ENCODE measurements around the gene CMSS1.
A peak's percentile ranks its signal among the peaks of the same experiment; 100 is the strongest.

CMSS1 gene

DNA sequence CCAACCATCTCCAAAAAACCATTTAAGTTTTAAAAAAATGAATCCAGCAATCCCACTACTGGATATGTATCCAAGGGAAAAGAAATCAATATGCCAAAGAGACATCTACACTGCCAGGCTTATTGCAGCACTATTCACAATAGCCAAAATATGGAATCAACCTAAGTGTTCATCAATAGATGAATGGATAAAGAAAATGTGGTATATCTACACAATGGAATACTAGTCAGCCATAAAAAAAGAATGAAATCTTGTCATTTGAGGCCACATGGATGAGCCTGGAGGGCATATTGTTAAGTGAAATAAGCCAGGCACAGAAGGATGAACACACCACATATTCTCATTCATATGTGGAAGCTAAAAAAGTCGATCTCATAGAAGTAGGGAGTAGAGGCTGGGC, 160.6 kb downstream of the CMSS1 start:
- no peak overlapping the region for H3K27ac Mint-ChIP-seq
- TF ChIP-seq, protein P1, sequence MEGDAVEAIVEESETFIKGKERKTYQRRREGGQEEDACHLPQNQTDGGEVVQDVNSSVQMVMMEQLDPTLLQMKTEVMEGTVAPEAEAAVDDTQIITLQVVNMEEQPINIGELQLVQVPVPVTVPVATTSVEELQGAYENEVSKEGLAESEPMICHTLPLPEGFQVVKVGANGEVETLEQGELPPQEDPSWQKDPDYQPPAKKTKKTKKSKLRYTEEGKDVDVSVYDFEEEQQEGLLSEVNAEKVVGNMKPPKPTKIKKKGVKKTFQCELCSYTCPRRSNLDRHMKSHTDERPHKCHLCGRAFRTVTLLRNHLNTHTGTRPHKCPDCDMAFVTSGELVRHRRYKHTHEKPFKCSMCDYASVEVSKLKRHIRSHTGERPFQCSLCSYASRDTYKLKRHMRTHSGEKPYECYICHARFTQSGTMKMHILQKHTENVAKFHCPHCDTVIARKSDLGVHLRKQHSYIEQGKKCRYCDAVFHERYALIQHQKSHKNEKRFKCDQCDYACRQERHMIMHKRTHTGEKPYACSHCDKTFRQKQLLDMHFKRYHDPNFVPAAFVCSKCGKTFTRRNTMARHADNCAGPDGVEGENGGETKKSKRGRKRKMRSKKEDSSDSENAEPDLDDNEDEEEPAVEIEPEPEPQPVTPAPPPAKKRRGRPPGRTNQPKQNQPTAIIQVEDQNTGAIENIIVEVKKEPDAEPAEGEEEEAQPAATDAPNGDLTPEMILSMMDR (IDR thresholded peaks at IDR 0.05; ENCODE audit: unreplicated experiment in 3 of 3): no peak
- H3K4me3 Mint-ChIP-seq: no peak overlapping the region
- peaks cover 10% of the 10 kb centered on the region for H3K4me1 Mint-ChIP-seq
- H3K9me3 Mint-ChIP-seq: peaks cover 10% of the 10 kb centered on the region
- H3K36me3 Mint-ChIP-seq (ENCODE audit: low read depth): peaks cover 7% of the 10 kb centered on the region
- H3K27me3 Mint-ChIP-seq (ENCODE audit: low read depth): no peaks in the 10 kb centered on the region

DNA sequence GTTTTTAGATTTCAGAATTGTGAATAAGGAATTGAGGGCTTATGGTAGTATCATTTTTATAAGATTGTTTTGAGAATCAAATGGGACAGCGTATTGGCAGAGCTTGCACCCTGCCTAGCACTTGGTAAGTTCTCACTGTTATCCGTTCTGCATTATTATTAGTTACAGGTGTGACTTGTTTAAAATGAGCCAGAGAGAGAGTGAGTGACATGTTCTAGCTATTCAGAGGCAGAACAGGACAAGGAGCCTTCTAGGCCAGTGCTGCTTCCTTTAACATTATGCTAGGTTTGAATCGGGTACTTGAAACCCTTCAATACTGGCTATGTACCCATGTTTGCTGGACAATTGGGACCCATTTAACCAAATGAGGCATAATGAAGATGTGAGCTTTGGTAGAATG, 162.9 kb downstream of the CMSS1 start:
- peaks cover 15% of the 10 kb centered on the region for H3K4me1 Mint-ChIP-seq

DNA sequence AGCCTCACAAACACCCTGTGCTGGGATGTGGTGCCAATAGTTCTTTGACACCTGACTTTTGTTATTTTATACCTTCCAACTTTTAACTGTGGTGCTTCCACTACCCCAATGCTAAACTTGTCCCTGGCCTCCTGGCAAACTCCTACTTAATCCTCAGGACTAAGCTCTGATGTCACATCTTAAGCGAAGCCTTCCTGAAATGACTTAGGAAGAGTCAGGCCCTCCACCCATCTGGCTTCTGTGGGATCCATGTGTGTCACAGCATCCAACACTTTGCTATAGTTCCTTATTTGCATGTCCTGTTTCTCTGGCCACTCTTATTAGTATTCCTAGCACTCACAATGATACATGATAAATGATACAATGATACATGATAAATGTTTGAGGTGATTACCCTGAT, 163.5 kb downstream of the CMSS1 start:
- Mint-ChIP-seq H3K36me3 (ENCODE audit: low read depth) (peaks cover 7% of the 10 kb centered on the region), H3K27me3 (ENCODE audit: low read depth) (no peaks in the 10 kb centered on the region), H3K9me3 (peaks cover 7% of the 10 kb centered on the region), H3K4me1 (peaks cover 15% of the 10 kb centered on the region), H3K27ac (no peak overlapping the region), H3K4me3 (no peak overlapping the region)
- TF ChIP-seq, protein P1 (IDR thresholded peaks at IDR 0.05; ENCODE audit: unreplicated experiment in 3 of 3): no peak

More for the DNA sequence above, 162.9 kb downstream of the CMSS1 start:
- Mint-ChIP-seq H3K27me3 (ENCODE audit: low read depth) (no peaks in the 10 kb centered on the region), H3K36me3 (ENCODE audit: low read depth) (peaks cover 7% of the 10 kb centered on the region), H3K4me3 (no peak overlapping the region), H3K27ac (no peak overlapping the region), H3K9me3 (peaks cover 7% of the 10 kb centered on the region)
- TF ChIP-seq, protein P1 (IDR thresholded peaks at IDR 0.05; ENCODE audit: unreplicated experiment in 3 of 3): no peak

DNA sequence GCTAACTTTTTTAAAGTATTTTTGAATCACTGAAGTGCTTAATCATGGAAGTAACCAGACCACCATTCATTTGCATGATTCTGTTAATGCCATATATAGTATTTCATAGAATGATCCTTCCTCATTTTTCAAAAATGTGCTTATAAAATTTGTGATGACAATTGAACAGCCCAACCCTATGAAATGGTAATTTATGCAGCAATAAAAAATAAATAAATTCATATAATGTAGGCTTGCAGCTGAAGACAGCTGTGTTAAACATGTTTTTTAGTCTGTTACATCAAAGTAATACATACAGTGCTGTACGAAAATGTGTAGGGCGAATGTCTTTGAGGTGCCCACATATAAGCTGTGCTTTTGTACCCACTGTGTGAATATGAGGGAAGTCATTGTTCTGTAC, 165.0 kb downstream of the CMSS1 start:
- no peaks in the 10 kb centered on the region for H3K9me3 Mint-ChIP-seq
- H3K4me3 Mint-ChIP-seq: no peak overlapping the region
- H3K36me3 Mint-ChIP-seq (ENCODE audit: low read depth): no peaks in the 10 kb centered on the region
- no peaks in the 10 kb centered on the region for H3K27me3 Mint-ChIP-seq (ENCODE audit: low read depth)
- no peak overlapping the region for H3K27ac Mint-ChIP-seq
- TF ChIP-seq, protein P1 (IDR thresholded peaks at IDR 0.05; ENCODE audit: unreplicated experiment in 3 of 3): no peak
- peaks cover 15% of the 10 kb centered on the region for H3K4me1 Mint-ChIP-seq

DNA sequence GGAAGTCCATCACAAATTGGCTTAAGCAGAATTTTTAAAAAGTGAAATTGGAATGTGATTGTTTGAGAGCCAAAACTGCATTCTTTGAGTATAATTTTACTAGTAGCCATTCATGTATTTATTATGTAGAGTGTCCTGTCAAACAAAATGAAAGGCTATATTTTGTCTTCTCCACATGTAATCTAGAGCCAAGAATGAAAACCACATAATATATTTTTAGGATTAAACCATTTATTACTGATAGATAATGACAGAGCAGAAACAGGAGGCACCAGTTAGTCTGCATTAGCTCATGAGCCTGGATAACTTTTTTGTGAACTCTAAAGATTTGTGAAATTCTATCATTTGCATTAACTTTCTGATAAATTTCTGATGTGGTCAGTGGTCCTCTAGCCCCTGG, 166.5 kb downstream of the CMSS1 start:
- Mint-ChIP-seq H3K4me3 (no peak overlapping the region), H3K27ac (peak overlapping the region in 2 of 3 experiments; percentile 24 to 37), H3K9me3 (no peaks in the 10 kb centered on the region), H3K4me1 (peaks cover 15% of the 10 kb centered on the region), H3K27me3 (ENCODE audit: low read depth) (no peaks in the 10 kb centered on the region), H3K36me3 (ENCODE audit: low read depth) (no peaks in the 10 kb centered on the region)
- TF ChIP-seq, protein P1 (IDR thresholded peaks at IDR 0.05; ENCODE audit: unreplicated experiment in 3 of 3): no peak

DNA sequence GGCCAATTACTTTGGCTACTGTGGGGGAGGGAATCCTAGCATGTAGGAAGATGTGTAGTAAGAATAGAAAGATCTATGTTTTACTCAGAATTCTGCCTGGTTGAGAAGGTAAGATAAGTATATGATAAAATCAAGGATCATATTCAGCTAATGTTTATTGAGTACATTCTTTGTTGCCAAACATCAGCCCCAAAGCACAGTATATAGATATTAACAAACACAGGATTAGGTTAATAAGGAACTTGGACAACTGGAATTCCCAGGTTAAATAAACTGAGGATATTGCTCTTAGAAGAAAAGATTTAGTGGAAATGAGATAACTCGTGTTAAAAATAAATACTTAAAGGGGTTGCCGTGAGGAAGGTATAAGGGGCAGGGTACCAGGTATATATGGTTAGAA, 167.0 kb downstream of the CMSS1 start:
- no peaks in the 10 kb centered on the region for H3K27me3 Mint-ChIP-seq (ENCODE audit: low read depth)
- H3K27ac Mint-ChIP-seq: peak overlapping the region in 2 of 3 experiments; percentile 24 to 37
- H3K9me3 Mint-ChIP-seq: no peaks in the 10 kb centered on the region
- TF ChIP-seq, protein P1 (IDR thresholded peaks at IDR 0.05; ENCODE audit: unreplicated experiment in 3 of 3): no peak
- no peaks in the 10 kb centered on the region for H3K36me3 Mint-ChIP-seq (ENCODE audit: low read depth)
- peaks cover 15% of the 10 kb centered on the region for H3K4me1 Mint-ChIP-seq
- no peak overlapping the region for H3K4me3 Mint-ChIP-seq

Data from nephron (organoid).